Measurements from ENCODE around the gene ZMIZ1.

ZMIZ1 gene

GRCh38 chr10:79155301-79156081 lies 86.7 kb downstream of the ZMIZ1 start:
- DNase-seq (ENCODE audit: low read depth) = peak; percentile 67
- H3K4me3 ChIP-seq (ENCODE audit: control insufficient read depth, low read depth, low read length) = no peak overlapping the region
- TF ChIP-seq CTCF (conservative IDR thresholded peaks at IDR 0.05; ENCODE audit: control insufficient read depth, insufficient read depth, low read depth, low read length) = no peak

- TF ChIP-seq CTCF (conservative IDR thresholded peaks at IDR 0.05; ENCODE audit: control insufficient read depth, insufficient read depth, low read depth, low read length) = no peak
Measured at GRCh38 chr10:79156334-79157274, 87.8 kb downstream of the ZMIZ1 start.

GRCh38 chr10:79158004-79158340 lies 89.2 kb downstream of the ZMIZ1 start:
- DNase-seq (ENCODE audit: low read depth) = no peak
- no peak for TF ChIP-seq CTCF (conservative IDR thresholded peaks at IDR 0.05; ENCODE audit: control insufficient read depth, insufficient read depth, low read depth, low read length)
- H3K4me3 ChIP-seq (ENCODE audit: control insufficient read depth, low read depth, low read length) = no peak overlapping the region

More at GRCh38 chr10:79156334-79157274, 87.8 kb downstream of the ZMIZ1 start:
- no peak for DNase-seq (ENCODE audit: low read depth)
- H3K4me3 ChIP-seq (ENCODE audit: control insufficient read depth, low read depth, low read length) = no peak overlapping the region

- no peak for TF ChIP-seq CTCF (conservative IDR thresholded peaks at IDR 0.05; ENCODE audit: control insufficient read depth, insufficient read depth, low read depth, low read length)
- no peak overlapping the region for H3K4me3 ChIP-seq (ENCODE audit: control insufficient read depth, low read depth, low read length)
- no peak for DNase-seq (ENCODE audit: low read depth)
Measured at GRCh38 chr10:79158402-79159097, 89.8 kb downstream of the ZMIZ1 start.

- TF ChIP-seq CTCF (conservative IDR thresholded peaks at IDR 0.05; ENCODE audit: control insufficient read depth, insufficient read depth, low read depth, low read length) = no peak
- no peak overlapping the region for H3K4me3 ChIP-seq (ENCODE audit: control insufficient read depth, low read depth, low read length)
- DNase-seq (ENCODE audit: low read depth) = peak; percentile 91
Measured at GRCh38 chr10:79159141-79159651, 90.4 kb downstream of the ZMIZ1 start.

- no peak for TF ChIP-seq CTCF (conservative IDR thresholded peaks at IDR 0.05; ENCODE audit: control insufficient read depth, insufficient read depth, low read depth, low read length)
- peak; percentile 78 for DNase-seq (ENCODE audit: low read depth)
- no peak overlapping the region for H3K4me3 ChIP-seq (ENCODE audit: control insufficient read depth, low read depth, low read length)
Measured at GRCh38 chr10:79159785-79160184, 91.0 kb downstream of the ZMIZ1 start.
